ENCODE results near the gene PRSS22. TPM values are rescaled to one million over a fixed set of nuclear protein-coding genes. Genes with fewer than 3 reads are reported as not detected.

Gene PRSS22
- total RNA-seq, 1 donor from 2014 or later: 4.6 TPM

DNA sequence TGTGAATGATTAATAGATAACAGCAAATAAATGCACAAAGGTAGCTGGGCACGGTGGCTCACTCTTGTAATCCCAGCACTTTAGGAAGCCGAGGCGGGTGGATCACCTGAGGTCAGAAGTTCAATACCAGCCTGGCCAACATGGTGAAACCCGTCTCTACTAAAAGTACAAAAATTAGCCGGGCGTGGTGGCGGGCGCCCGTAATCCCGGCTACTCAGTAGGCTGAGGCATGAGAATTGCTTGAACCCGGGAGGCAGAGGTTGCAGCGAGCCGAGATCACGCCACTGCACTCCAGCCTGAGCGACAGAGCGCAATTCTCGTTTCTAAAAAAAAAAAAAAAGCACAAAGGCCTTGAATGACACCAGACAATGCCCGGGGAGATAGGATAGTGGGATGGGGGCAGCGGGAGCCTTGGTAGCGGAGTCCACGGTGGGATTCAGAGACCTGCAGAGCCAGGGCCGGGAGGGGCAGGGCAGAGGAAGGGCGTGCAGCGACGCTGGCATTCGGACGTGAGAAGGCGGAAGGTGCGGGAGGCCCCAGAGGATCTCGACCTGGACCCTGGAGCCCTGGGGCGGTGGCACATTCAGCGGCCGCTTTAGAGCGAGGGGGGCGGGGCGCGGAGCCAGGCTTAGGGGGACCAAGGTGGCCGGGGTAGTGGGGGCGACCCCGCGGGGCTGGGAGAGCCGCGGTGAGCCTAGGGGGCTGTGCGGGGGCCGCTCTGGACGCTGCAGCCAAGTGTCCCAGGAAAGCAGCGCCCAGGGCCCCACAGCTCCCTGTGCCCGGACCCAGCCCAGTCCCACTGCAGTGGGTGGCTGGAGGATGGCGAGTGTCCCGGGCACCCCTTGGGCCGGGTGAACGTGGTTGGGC is 24.0 kb upstream of the PRSS22 start:
- DNase-seq: no peak

DNA sequence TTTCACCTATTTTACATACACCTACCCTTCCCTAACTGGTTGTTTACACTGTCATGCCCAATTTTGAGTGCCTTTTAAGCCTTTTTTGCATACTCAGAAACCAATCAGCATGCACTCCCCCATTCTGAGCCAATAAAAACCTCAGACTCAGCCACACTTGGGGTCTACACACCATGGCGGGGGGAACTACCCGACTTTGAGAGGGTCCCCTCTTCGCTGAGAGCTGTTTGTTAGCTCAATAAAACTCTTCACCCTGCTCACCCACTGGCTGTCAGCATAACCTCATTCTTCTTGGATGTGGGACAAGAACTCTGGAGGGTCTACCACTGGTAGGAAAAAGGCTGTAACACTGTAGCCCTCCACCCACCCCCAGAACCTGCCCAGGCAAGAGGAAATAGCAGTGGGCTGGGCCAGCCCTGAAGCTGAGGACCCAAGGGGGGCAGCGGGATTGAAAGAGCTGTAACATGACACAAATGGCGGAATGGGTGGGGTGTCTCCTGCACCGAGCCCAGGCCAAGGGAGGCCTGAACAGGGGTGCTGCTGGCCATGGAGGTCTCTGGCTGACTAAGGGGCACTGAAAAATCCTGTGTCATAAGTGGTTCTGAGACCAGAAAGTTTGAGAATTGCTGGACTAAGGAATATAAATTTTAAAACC is 22.0 kb upstream of the PRSS22 start:
- DNase-seq: no peak

GRCh38 chr16:2874912-2875362 is 17.0 kb upstream of the PRSS22 start:
- peak; percentile 23 for DNase-seq

- no peak for DNase-seq
Observed at GRCh38 chr16:2874032-2874911, 16.3 kb upstream of the PRSS22 start.

DNA sequence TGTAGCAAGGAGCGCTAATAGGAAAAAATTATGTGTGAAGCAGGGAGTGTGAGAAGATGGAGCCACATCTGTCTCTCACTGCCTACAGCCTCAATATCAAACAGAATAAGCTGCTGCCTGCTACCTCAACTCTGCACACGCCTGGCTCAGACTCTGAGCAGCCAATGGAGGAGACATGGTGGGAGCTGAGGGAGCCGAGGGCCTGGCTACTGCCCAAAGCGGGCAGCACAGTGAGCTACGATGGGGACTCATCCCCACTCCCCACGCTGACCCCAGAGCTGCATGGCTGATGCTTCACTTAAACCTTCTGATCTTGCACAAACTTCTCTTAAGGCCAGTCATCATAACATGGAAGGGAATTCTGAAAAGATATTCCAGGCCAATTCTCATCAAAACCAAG is 14.0 kb upstream of the PRSS22 start:
- DNase-seq: no peak

DNA sequence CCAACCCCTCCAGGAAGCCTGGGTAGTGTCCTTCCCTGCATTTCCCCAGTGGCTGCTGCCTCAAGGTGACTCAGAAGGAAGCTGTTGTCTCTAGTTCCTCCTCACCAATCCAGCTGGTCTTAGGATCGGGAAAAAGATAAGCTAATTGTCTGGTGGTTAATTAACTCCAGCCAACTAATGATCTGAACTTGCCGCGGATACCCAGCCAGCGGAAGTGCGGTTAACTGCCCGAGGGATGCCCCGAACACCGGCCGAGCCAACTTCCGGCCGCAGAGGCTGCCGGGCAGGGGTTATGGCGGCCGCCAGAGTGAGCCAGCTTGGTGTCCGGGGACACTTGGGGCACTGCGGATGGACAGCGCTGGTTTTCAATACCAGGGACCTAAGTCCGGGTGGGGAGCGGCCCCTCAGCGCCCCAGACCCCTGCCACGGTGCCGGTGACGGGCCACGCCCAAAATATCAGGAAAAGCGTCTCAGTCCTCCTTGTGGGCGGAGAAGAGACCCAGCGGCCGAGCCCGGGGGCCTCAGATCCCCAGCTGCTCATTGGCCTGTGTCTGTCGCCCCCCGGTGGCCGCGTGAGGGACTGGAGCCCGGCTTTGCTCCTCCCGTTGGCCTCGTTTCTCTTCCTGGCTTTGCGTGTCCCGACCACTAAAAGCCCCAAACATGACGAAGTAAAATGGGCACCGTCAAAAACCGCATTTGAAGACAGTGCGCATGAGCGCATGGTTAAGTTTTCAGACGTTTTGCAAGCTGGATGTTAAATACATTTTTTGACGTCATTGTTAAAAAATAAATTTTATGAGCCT is 10.2 kb upstream of the PRSS22 start:
- DNase-seq: peak; percentile 87

DNA sequence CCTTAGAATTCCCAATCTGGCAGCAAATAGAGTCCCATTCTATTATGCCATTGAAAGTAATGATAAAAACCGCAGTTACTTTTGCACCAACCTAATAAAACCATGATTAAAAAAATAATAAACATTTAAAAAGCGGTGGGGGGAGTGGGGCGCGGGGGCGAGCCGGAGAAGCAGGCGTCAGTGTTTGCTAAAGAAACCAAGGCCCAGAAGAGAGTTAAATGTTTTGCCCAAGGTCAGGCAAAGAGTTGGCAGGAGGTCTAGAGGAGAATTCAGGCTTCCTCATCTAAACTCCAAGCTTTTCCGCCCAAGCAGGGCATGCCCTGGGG is 9.7 kb upstream of the PRSS22 start:
- no peak for DNase-seq

DNA sequence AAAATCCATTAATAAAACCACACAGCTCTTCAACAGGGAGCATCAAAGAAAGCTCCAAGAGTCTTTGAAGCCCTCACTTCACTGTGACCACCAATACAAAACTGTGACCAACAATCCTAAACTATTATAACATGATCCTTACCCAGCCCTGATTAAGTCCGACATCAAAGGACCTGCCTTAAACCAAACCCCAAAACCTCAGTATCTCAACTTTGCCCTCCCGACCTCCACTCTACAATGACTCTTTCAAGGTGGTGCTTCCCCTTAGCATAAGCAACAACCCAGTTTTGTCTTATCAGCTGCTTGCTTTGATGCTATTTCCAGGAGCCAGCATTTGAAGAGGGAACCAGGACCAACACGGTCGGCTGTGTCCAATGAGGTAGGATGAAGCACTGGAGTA is 8.5 kb upstream of the PRSS22 start:
- no peak for DNase-seq

DNA sequence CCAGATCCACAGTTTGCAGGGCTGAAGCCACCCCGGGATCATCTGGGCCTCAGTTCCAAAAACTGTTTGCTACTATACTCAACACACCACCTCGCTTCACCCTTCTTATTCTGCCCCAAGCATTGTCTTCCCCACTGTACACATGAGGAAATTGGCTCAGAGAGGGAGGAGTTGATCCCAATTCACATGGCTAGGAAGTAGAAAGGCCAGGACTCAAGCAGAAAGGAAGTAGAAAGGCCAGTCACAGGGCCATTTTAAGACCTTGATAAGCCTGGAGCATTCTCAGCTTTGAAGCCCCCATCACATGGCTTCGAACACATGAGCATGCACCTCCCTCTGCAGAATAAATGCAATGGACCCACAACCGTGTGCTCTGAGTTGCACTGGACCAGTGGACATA is 7.7 kb upstream of the PRSS22 start:
- DNase-seq: no peak

- DNase-seq: no peak
Observed at GRCh38 chr16:2860826-2861567, 3.0 kb upstream of the PRSS22 start.

DNA sequence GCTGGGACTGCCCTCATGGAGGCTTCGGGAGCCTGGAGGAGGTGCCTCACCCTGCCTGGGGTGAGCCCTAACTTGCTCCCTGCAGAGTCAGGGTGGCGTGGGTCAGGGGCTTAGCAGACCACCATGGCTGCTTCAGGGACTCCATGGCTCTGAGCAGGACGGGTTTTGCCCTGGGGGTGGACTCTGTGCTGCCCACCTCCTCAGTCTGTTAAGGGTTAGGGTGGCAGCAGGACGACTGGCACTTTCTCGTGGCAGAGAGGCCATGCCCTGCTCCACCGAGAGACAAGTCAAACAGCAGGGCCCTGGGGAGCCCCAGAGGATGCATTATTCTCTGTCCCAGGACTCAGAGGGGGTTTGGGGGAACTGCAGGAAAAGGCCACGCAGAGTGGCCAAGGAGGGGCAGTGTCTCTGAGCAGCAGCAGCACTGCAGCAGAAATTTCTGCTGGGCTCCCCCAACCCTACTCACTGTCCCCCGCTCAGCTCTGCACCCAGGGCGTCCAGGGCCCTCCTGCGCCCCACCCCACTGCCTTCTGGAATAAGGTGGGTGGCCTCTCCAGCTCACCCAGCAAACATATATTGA is 1.8 kb upstream of the PRSS22 start:
- no peak for DNase-seq

GRCh38 chr16:2858245-2859025 is 465 bp upstream of the PRSS22 start:
- DNase-seq: no peak

DNA sequence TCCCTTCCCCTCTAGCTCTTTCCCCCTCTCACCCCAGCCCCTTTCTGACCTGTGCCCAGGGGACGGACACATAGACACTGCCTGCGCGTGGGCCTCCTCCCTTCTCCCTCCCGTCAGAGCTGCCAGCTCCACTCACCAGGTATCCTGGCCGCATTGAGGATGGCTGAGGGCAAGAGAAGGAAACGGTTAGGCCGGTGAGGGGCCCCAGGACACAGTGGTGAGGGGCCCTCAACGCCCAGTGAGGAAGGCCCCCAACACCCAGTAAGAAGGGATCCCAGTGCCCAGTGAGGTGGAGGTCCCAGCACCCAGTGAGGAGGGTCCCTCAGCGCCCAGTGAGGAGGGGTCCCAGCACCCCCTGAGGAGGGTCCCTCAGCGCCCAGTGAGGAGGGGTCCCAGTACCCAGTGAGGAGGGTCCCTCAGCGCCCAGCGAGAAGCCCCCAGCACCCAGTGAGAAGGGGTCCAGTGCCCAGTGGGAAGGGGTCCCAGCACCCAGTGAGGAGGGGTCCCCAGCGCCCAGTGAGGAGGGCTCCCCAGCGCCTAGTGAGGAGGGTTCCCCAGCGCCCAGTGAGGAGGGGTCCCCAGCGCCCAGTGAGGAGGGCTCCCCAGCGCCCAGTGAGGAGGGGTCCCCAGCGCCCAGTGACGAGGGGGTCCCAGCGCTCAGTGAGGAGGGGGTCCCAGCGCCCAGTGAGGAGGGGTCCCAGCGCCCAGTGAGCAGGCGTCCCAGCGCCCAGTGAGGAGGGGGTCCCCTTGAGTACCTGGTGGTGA is 1.1 kb downstream of the PRSS22 start:
- no peak for DNase-seq

GRCh38 chr16:2856061-2856670 is 1.8 kb downstream of the PRSS22 start:
- no peak for DNase-seq

DNA sequence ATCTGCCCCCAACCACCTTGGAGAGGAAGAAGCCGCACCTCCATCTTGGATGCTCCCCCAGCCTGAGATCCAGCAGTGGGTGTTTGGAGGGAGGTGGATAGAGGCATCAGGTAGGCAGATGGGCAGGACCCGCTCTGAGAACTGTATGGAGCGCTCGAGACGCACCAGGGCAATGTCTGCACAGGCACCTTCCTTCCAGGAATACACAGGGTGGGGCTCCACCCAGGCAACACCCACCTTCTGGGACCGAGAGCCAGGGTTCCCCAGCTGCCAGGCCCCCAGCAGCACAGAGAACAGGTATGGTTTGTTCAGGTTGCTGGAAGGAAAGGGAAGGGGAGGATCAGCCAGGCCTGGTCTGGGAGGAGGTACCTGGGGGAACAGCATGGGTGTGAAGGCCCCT is 2.4 kb downstream of the PRSS22 start:
- DNase-seq: no peak

DNA sequence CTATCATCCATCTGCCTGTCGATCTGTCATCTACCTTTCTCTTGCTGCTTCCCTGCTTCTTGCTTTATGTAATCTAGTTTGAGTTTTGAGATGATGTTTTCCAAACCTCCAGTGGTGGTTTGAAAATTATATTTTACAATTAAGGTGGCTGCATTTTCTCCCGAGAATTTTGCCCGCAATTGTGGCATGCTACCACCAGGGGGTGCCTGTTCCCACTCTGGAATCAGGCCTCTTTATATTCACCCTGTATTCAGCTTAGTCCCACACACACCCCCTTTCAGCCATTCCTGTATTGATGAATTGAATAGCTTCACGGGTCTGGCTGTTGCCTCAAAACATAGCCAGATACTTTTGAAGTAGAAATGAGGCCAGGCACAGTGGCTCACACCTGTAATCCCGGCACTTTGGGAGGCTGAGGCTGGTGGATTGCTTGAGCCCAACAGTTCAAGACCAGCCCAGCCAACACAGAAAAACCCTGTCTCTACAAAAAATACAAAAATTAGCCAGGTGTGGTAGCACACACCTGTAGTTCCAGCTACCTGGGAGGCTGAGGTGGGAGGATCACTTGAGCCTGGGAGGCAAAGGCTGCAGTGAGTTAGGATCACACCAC is 3.2 kb downstream of the PRSS22 start:
- no peak for DNase-seq

DNA sequence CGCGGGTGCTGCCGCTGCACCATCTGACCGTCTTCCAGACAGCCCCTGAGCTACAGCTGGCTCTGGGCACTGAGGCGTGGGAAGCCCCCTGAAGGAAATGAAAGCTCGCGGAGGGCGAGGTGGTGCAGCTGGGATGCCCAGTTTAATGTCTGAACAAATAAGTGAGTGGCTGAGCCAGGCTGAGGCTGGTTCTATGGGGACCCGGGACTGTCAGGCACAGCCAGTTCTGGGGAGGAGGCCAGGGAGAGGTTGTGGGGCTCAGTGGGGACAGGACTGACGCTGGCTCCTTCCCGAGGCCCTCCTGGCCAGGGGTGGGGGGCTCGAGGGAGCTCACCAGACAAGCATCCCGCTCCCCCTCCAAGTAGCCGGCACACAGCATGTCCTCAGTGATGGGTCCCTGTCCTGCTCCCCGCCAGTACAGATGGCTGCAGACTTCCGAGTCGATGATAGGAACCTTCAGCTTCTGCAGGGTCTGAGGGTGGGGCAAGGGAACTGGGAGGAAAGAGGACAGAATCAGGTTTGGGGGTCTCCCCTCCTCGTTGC is 4.4 kb downstream of the PRSS22 start:
- no peak for DNase-seq

Measured in skin of body (tissue), 2 donors.